NCI-H128 (cell line): ENCODE measurements around the gene TCHH.

ENCODE experiments used
- DNase-seq: peaks from one replicate; lab custom pipeline; 2025; ENCODE audit not compliant: unreplicated experiment; lab: John Stamatoyannopoulos, UW

Gene TCHH

GRCh38 chr1:152067150-152067549 is 48.1 kb downstream of the TCHH start:
- DNase-seq, result no peak

GRCh38 chr1:152061952-152062351 is 53.3 kb downstream of the TCHH start:
- no peak for DNase-seq
